Activated CD4-positive, alpha-beta T cell treated with anti-CD3 and anti-CD28 coated beads, Interleukin-2, amount 50 U/mL, for 24 hours (primary cell): ENCODE data around the gene PTPRN2.
"Not testable (repeated sequence)": the region's sequence is repeated elsewhere in the genome, so short reads cannot be mapped to it uniquely, and the experiment has no call there.

Source experiments
- DNase-seq, 2 donors: peaks; one replicate each; pipeline ENCODE4 v3.0.0-alpha.2; 2020; ENCODE audit warnings: low read depth in 1 of 2, low spot score in 1 of 2

The PTPRN2 gene

DNA sequence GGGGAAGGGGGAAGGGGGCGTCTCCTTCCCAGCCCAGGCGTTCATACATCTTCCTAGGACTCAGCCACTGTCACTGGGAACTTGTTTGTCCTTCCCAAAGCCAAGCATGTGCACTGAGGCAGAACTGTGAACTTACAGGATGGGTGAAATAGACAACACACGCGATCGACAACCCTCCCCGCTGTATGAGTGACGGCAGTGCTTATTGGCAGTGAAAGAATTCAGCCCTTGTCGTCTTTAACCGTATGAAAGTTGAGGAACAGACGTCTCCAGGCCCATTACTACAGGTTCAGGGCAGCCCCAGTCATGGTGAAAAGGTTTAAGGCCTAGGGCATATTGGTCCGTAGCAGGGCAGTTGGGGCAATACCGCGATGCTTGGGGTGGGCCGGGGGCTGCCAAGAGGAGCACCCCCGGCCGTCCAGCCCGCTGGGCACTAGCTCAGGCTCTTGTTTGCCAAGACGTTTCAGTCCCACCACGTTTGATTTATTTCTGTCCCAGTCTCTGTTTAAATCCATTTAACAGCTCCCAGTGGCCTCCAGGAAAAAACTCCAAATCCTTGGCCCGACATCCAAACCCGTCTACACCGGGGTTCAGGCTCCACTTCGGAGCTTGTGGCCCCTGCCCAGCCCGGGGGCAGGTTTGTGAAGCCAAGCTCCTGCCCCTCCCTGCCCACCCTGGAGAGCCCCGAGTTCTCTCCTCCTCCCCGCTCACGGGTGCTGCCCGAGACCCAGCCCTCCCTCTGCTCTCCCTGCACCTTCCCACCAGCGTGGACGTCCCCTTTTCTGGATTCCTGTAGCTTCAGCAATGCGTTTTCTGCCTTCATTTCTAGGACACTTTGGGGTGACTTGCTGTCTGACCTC is 1091.0 kb downstream of the PTPRN2 start:
- no peak for DNase-seq

DNA sequence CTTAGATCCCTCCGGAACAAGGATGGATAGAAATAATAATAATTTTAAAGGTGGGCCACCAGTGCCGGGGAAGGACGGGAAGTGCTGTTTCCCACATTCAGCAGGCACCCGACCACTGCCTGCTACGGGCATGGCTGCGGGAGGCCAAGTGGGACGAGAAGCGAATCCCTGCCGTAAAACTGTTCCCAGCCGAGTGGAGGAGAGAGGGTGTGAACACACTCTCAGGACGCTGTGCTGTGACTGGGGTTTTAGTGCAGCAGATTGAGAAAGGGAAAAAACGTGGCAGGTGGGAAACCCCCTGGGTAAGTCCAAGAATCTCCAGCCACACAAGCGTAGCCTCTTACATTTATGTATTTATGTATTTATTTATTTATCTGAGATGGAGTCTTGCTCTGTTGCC is 1092.0 kb downstream of the PTPRN2 start:
- DNase-seq: no peak

DNA sequence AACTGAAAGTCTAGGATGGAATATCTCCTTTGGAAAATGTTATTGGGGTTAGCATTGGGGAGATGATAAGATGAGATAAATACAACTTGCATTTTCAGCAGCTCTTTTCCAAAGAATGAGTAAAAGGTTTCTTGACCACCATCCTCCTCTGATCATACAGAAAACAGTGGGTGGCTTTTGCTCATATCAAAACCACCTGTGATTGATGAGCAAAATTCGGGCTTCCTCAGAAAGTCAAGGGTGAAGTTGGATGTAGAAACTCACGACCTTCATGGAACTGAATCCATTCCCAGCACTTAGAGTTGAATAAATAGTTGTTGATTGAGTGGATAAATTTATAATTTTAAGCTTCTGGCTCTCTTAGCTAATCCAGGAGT is 1092.5 kb downstream of the PTPRN2 start:
- peak in 1 of 2 donors; percentile 35 for DNase-seq

DNA sequence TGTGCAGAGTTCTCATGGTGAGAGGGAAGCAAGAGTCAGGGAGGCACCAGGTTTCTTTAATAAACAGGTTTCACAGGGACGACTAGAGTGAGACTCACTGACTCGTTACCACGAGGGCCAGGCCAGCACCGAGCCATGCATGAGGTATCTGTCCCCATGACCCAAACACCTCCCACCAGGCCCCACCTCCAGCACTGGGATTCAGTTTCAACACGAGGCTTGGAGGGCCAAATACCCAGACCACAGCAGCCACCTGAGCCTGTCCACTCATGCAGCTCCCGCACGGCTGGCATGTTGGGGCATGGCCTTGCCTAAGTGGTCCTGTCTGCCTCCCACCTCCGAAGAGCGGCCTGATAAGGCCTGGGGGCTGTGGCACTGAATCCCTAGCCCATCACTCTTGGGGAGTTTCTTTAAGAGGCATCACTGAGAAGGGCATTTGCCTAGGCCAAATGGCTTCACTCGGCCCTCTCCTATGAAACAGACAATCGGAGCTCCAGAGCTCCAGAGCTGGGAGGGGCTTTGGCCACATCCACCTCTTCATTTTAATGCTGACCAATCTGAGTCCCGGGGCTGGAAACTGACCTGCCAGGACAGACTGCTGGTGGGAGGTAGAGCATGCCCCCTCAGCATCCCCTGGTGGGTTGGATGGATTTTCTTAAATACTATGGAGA is 1093.0 kb downstream of the PTPRN2 start:
- no peak for DNase-seq

DNA sequence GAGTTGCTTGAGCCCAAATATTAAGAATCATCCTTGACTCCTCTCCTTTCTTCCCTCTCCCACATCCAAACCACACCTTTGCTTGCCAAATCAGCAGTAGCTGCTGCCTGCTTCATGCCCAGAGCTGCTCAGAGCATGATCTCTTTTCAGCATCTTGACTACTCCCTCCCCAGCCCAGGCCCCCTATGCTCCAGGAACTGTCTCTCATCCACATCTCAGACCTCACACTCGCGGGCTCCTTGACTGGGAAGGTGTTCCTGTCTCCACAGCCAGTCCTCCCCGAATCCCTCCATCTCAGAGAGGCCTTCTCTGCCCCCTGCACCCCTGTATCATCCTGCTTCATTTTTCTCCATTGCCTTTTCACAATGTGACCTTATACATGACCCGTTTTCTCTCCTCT is 1093.8 kb downstream of the PTPRN2 start:
- no peak for DNase-seq

DNA sequence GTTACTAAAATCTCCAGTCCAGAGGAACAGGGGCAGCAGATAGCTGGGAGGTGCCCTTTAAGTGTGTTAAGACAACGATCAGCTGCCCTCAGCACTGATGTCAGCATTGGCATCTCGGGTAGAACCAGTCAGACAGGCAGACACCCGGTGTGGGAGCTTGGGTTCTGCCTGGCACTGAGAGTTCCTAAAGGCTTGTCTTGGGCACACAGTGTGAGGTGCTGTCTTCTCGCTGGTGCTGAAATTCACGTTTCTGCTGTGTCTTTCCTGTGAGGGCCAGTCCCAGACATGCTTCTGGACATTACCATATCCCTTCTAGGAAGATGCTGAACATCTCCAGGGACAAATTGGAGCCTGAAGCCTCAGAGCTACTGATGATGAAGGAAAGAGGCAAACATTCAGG is 1094.6 kb downstream of the PTPRN2 start:
- no peak for DNase-seq

DNA sequence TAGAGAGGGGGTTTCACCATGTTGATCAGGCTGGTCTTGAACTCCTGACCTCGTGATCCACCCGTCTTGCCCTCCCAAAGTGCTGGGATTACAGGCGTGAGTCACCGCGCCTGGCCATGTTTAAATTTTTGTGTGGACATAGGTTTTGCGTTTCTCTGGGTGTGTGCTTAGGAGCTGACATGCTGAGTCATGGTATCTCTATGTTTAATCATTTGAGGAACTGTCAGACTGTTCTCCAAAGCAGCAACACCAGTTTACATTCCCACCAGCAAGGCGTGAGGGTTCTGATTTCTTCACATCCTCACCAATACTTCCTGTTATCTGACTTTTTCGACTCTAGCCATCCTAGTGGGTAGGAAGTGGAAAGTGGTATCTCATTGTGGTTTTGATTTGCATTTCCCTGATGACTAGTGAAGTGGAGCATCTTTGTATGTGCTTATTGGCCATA is 1097.1 kb downstream of the PTPRN2 start:
- peak in 1 of 2 donors; percentile 52 for DNase-seq

DNA sequence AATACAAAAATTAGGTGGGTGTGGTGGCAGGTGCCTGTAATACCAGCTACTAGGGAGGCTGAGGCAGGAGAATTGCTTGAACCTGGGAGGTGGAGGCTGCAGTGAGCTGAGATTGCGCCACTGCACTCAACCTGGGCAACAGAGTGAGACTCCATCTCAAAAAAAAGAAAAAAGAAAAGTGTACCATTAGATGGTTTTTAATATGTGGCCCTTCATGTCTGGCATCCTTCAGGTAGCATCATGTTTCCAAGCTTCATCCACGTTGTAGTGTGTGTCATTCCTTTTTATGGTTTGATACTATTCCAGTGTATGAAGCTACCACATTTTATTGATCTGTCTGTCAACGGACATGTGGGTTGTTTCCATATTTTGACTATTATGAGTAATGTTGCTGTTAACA is 1097.8 kb downstream of the PTPRN2 start:
- not testable (repeated sequence) for DNase-seq
